Suprapubic skin (tissue), 3 donors: ENCODE data around the gene WWP2.

ENCODE experiments used
- CTCF ChIP-seq, 2 donors: fragments of 200-600 bp in 1 of 2; fragments of 450-650 bp in 1 of 2; sonication (generic) in 1 of 2; IDR thresholded peaks; one replicate each; pipeline ENCODE4 v1.5.1; 2016 to 2019; ENCODE audit warnings: antibody characterized with exemption in 2 of 2, mild to moderate bottlenecking in 1 of 2, moderate library complexity in 1 of 2
- EP300 ChIP-seq: sonication (generic); formaldehyde crosslinking; IDR thresholded peaks from one replicate; pipeline ENCODE4 v1.6.1; 2017; ENCODE audit warnings: antibody characterized with exemption

GRCh38 chr16:69741519-69741918 lies 20.6 kb upstream of the WWP2 start:
- TF ChIP-seq CTCF (IDR thresholded peaks at IDR 0.05), result no peak
- no peak for TF ChIP-seq EP300
